Lung (tissue), 12 donors: ENCODE data around the gene NOTCH1. TPM values are rescaled to one million over a fixed set of nuclear protein-coding genes. Genes with fewer than 3 reads are reported as not detected.

ENCODE experiments used
- ATAC-seq: fragments of 200-7000 bp; cut with Tn5 transposase; one replicate; pipeline ENCODE4 v1.9.1; 2020; ENCODE audit warnings: moderate number of reproducible peaks; ENCODE audit not compliant: insufficient read depth, low FRiP score
- DNase-seq, 3 donors: peaks; one replicate each; pipeline ENCODE4 v3.0.0-alpha.2; 2013 to 2017
- H3K27ac ChIP-seq, 2 donors: one replicate each; pipeline ENCODE4 v1.5.1; 2013; ENCODE audit warnings: mild to moderate bottlenecking in 2 of 2, moderate library complexity in 2 of 2, control low read depth in 1 of 2, inconsistent platforms in 1 of 2, low read depth in 1 of 2, low read length in 1 of 2
- H3K27me3 ChIP-seq, 3 donors: one replicate each; pipeline ENCODE4 v1.5.1; 2013; ENCODE audit warnings: low read length in 2 of 3; ENCODE audit not compliant: control insufficient read depth in 3 of 3, insufficient read depth in 3 of 3
- H3K36me3 ChIP-seq, 4 donors: one replicate each; pipeline ENCODE4 v1.5.1; 2013; ENCODE audit warnings: low read length in 4 of 4, mild to moderate bottlenecking in 1 of 4, moderate library complexity in 1 of 4; ENCODE audit not compliant: control insufficient read depth in 4 of 4, insufficient read depth in 4 of 4
- H3K4me1 ChIP-seq, 5 donors: one replicate each; pipeline ENCODE4 v1.5.1; 2013; ENCODE audit warnings: low read length in 5 of 5, mild to moderate bottlenecking in 2 of 5, moderate library complexity in 1 of 5; ENCODE audit not compliant: control insufficient read depth in 5 of 5, insufficient read depth in 5 of 5
- H3K4me3 ChIP-seq: one replicate; pipeline ENCODE4 v1.5.1; 2013; ENCODE audit warnings: mild to moderate bottlenecking, control low read depth, moderate library complexity
- H3K9ac ChIP-seq, 2 donors: one replicate each; pipeline ENCODE4 v1.5.1; 2013; ENCODE audit warnings: low read length in 2 of 2, control low read depth in 1 of 2; ENCODE audit not compliant: insufficient read depth in 1 of 2
- H3K9me3 ChIP-seq, 4 donors: one replicate each; pipeline ENCODE4 v1.5.1; 2013; ENCODE audit warnings: low read length in 3 of 4, mild to moderate bottlenecking in 1 of 4, moderate library complexity in 1 of 4; ENCODE audit not compliant: control insufficient read depth in 4 of 4, insufficient read depth in 3 of 4
- WGBS, 2 donors: extraction: QIAGEN DNeasy Blood & Tissue Kit; methylation state at CpG; one replicate each; pipeline ENCODE4 v1.1.7; 2013; 5-methylcytosine and 5-hydroxymethylcytosine counted together
- polyA plus RNA-seq, 2 donors: library from polyadenylated mRNA; stranded (reverse); fragments of 200-250 nt; gene quantifications; one replicate each; pipeline ENCODE4 v1.2.1, GENCODE V29; 2013
- total RNA-seq, 2 donors: library from RNA; depleted of rRNA in 1 of 2; stranded (reverse); fragments of >200 nt in 1 of 2; gene quantifications; one replicate each; pipeline ENCODE4 v1.2.1, GENCODE V29; 2014 to 2021
- TF ChIP-seq, protein P1 (sequence below): IDR thresholded peaks from 2 replicates; pipeline ENCODE4 v1.5.1; 2012; ENCODE audit warnings: mild to moderate bottlenecking; ENCODE audit errors: control extremely low read depth, extremely low read depth
- donor health status: control.
- donor health status: control.
- donor health status: Bipolar disorder and iron deficiency.
- donor health status: healthy.
- donor health status: DM: yes; HTN: yes; CAD: no.

Gene NOTCH1
- total and polyA plus RNA-seq, 4 donors, result 23.9 to 101 (median 44.5) TPM

GRCh38 chr9:136507992-136508375 is 37.9 kb downstream of the NOTCH1 start:
- no peak for ATAC-seq
- H3K9me3 ChIP-seq, result peaks cover 0 to 1% (median 0%) of the 10 kb centered on the region in 4 donors
- TF ChIP-seq, protein P1, sequence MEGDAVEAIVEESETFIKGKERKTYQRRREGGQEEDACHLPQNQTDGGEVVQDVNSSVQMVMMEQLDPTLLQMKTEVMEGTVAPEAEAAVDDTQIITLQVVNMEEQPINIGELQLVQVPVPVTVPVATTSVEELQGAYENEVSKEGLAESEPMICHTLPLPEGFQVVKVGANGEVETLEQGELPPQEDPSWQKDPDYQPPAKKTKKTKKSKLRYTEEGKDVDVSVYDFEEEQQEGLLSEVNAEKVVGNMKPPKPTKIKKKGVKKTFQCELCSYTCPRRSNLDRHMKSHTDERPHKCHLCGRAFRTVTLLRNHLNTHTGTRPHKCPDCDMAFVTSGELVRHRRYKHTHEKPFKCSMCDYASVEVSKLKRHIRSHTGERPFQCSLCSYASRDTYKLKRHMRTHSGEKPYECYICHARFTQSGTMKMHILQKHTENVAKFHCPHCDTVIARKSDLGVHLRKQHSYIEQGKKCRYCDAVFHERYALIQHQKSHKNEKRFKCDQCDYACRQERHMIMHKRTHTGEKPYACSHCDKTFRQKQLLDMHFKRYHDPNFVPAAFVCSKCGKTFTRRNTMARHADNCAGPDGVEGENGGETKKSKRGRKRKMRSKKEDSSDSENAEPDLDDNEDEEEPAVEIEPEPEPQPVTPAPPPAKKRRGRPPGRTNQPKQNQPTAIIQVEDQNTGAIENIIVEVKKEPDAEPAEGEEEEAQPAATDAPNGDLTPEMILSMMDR, result no peak
- peaks cover 7 to 93% (median 16%) of the 10 kb centered on the region in 4 donors for H3K36me3 ChIP-seq
- H3K9ac ChIP-seq, result no peak overlapping the region
- WGBS, 2 donors, result 96 to 97% methylated on average over 23 of the region's 23 CpGs
- H3K27me3 ChIP-seq, result no peaks in the 10 kb centered on the region
- no peak overlapping the region for H3K4me3 ChIP-seq
- DNase-seq, result no peak
- peak overlapping the region in 1 of 2 donors; percentile 2 for H3K27ac ChIP-seq
- peaks cover 0 to 6% (median 0%) of the 10 kb centered on the region in 5 donors for H3K4me1 ChIP-seq

DNA sequence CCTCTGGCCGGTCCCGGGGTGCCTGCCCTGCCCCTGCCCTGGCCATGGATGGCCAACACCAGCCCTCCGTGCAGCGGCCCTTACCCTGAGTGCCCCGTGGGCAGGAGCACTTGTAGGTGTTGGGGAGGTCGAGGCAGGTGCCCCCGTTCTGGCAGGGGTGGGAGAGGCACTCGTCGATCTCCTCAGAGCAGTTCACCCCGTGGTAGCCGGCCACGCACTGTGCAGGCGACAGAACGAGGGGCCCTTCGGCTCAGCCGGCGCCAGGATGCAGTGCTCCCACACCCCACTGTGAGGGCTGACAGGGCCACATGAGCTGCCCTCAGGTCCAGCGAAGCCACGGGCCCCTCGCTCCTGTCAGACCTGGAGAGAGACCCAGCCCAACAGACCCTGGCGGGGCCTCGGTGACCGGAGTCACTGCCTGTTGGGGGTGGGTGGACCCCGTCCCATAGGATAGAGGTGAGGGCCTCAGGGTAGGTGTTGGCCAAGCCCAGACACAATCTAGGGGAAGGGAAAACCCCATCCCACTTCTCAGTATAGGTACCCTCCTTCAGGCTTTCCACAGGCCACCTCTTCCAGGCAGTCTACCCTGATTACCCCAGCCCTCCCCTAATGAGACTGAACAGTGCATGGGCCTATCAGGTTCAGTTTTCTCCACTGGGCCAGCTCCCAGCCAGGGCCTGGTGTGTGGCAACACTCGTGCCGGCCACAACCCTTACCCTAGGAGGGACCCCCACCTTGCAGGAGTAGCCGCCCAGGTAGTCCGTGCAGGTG is 38.4 kb downstream of the NOTCH1 start:
- 95 to 97% methylated on average over 27 to 28 of the region's 28 CpGs for WGBS, 2 donors
- H3K27ac ChIP-seq, result peak overlapping the region in 1 of 2 donors; percentile 2
- H3K36me3 ChIP-seq, result peaks cover 7 to 96% (median 16%) of the 10 kb centered on the region in 4 donors
- ATAC-seq (no peak), DNase-seq (no peak)
- H3K4me1 ChIP-seq, result peaks cover 0 to 6% (median 0%) of the 10 kb centered on the region in 5 donors
- TF ChIP-seq, protein P1, result no peak
- no peak overlapping the region for H3K4me3 ChIP-seq
- H3K9ac ChIP-seq, result no peak overlapping the region
- H3K27me3 ChIP-seq, result no peaks in the 10 kb centered on the region
- H3K9me3 ChIP-seq, result peaks cover 0 to 1% (median 0%) of the 10 kb centered on the region in 4 donors

DNA sequence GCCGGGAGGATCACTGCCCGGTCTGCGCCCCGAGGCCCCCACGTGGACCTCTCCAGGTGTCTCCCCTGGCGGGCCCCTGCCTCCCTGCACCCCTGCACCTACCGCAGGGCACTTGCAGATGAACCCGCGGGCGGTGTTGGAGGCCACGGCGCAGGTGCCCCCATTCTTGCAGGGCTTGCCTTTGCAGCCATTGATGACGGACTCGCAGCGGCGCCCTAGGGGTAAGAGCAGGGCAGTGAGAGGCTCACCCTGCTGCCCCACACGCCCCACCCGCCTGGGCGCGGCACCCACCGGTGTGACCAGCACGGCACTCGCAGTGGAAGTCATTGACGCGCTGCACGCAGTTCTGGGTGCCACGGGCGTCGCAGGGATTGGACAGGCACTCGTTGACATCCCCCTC is 39.4 kb downstream of the NOTCH1 start:
- no peak for DNase-seq
- H3K9ac ChIP-seq, result no peak overlapping the region
- TF ChIP-seq, protein P1, result no peak
- H3K9me3 ChIP-seq, result peaks cover 0 to 1% (median 0%) of the 10 kb centered on the region in 4 donors
- no peak for ATAC-seq
- H3K4me1 ChIP-seq, result peaks cover 0 to 6% (median 0%) of the 10 kb centered on the region in 5 donors
- WGBS, 2 donors, result 92 to 96% methylated on average over 30 of the region's 30 CpGs
- H3K27ac ChIP-seq, result no peak overlapping the region
- no peaks in the 10 kb centered on the region for H3K27me3 ChIP-seq
- H3K4me3 ChIP-seq, result no peak overlapping the region
- H3K36me3 ChIP-seq, result peaks cover 7 to 98% (median 19%) of the 10 kb centered on the region in 4 donors
